Immature natural killer cell (primary cell): ENCODE results near the gene SLC25A19. TPM values are rescaled to one million over a fixed set of nuclear protein-coding genes. Genes with fewer than 3 reads are reported as not detected.

Experiments
- polyA plus RNA-seq, 3 donors: library from polyadenylated mRNA; unstranded; fragments of 300-500 nt; fragmentation: Illumina TruSeq; gene quantifications; one replicate each; pipeline ENCODE4 v1.2.3, GENCODE V29; 2021

Gene SLC25A19
- polyA plus RNA-seq, 3 donors from 2014 or later: 11.2 to 27.2 (median 21.0) TPM

Other genes starting within 250 kb of the SLC25A19 start
- 100 to 1,000 TPM; 257 to 366 (median 261) TPM for gene ATP5PD, start 242.5 kb downstream of the SLC25A19 start, polyA plus RNA-seq
- 1 to 10 TPM; 2.3 to 6.0 (median 4.4) TPM for gene KCTD2, start 242.2 kb downstream of the SLC25A19 start, polyA plus RNA-seq
- gene SLC16A5, start 201.5 kb downstream of the SLC25A19 start, polyA plus RNA-seq: 1 to 10 TPM; 1.5 to 2.1 (median 1.5) TPM
- gene ARMC7, start 179.5 kb downstream of the SLC25A19 start, polyA plus RNA-seq: 1 to 10 TPM in 2 of 3 donors, under 1 TPM in 1; 0.57 to 7.5 (median 3.5) TPM
- gene NT5C, start 157.7 kb downstream of the SLC25A19 start, polyA plus RNA-seq: 100 to 1,000 TPM in 1 of 3 donors, 10 to 100 TPM in 2; 80.3 to 111 (median 88.8) TPM
- gene JPT1, start 134.9 kb downstream of the SLC25A19 start, polyA plus RNA-seq: 100 to 1,000 TPM; 105 to 168 (median 133) TPM
- 100 to 1,000 TPM; 214 to 427 (median 404) TPM for gene SUMO2, start 106.5 kb downstream of the SLC25A19 start, polyA plus RNA-seq
- 10 to 100 TPM; 28.3 to 47.8 (median 41.1) TPM for gene NUP85, start 83.8 kb downstream of the SLC25A19 start, polyA plus RNA-seq
- 10 to 100 TPM in 1 of 3 donors, 1 to 10 TPM in 2; 3.7 to 17.8 (median 3.8) TPM for gene GGA3, start 27.8 kb downstream of the SLC25A19 start, polyA plus RNA-seq
- 100 to 1,000 TPM; 118 to 189 (median 122) TPM for gene MRPS7, start 27.6 kb downstream of the SLC25A19 start, polyA plus RNA-seq
- gene MIF4GD, start 18.2 kb downstream of the SLC25A19 start, polyA plus RNA-seq: 100 to 1,000 TPM; 113 to 187 (median 145) TPM
- gene GRB2, start 116.2 kb upstream of the SLC25A19 start, polyA plus RNA-seq: 100 to 1,000 TPM; 104 to 161 (median 135) TPM
- gene TMEM94, start 167.2 kb upstream of the SLC25A19 start, polyA plus RNA-seq: 10 to 100 TPM in 1 of 3 donors, 1 to 10 TPM in 2; 3.2 to 21.9 (median 9.3) TPM
- gene CASKIN2, start 226.1 kb upstream of the SLC25A19 start, polyA plus RNA-seq: not detected
- gene TSEN54, start 227.1 kb upstream of the SLC25A19 start, polyA plus RNA-seq: 100 to 1,000 TPM; 205 to 238 (median 209) TPM
- 100 to 1,000 TPM in 1 of 3 donors, 10 to 100 TPM in 2; 81.2 to 137 (median 84.4) TPM for gene LLGL2, start 236.3 kb upstream of the SLC25A19 start, polyA plus RNA-seq